Measurements from ENCODE around the gene C17orf75. TPM values are rescaled to one million over a fixed set of nuclear protein-coding genes. Genes with fewer than 3 reads are reported as not detected.
A peak's percentile ranks its signal among the peaks of the same experiment; 100 is the strongest.

C17orf75 gene
- total and polyA plus RNA-seq, 5 donors = 16.4 to 19.0 (median 16.9) TPM

DNA sequence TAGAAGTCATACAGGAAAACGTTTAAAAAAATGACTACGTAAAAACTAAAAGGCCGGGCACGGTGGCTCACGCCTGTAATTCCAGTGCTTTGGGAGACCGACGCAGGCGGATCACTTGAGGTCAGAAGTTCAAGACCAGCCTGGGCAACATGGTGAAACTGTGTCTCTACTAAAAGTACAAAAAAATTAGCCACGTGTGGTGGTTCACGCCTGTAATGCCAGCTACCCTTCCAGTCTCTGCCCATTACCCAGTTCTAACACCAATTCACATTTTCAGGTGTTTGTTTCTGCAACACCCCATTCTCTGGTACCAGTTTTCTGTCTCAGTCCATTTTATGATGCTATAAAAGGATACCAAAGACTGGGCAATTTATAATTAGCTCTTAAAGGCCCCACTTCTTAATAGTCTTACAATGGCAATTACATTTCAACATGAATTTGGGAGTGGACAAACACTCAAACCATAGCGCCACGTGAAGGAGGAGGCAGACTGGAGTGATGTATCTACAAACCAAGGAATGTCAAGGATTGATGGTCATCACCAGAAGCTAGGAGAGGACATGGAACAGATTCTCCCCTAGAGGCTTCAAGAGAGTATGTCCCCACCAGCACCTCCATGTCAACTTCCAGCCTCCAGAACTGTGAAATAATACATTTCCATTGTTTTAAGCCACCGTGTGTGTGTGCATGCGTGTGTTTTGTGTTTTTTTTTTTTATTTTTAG is 791 bp upstream of the C17orf75 start:
- Histone ChIP-seq H3K27me3 (ENCODE audit: control insufficient read depth, insufficient read depth) (no peaks in the 10 kb centered on the region), H3K9me3 (ENCODE audit: control insufficient read depth, low read length) (no peaks in the 10 kb centered on the region), H3K4me1 (ENCODE audit: control insufficient read depth, insufficient read depth, low read length) (peaks cover 3% of the 10 kb centered on the region), H3K4me3 (ENCODE audit: low read length) (peak overlapping the region; percentile 72), H3K27ac (ENCODE audit: low read length) (no peak overlapping the region)
- ATAC-seq (no peak), DNase-seq (no peak)
- intact Hi-C loops (cut with DNase I) = no loop called here
- 62% methylated on average over 14 of the region's 14 CpGs for WGBS

DNA sequence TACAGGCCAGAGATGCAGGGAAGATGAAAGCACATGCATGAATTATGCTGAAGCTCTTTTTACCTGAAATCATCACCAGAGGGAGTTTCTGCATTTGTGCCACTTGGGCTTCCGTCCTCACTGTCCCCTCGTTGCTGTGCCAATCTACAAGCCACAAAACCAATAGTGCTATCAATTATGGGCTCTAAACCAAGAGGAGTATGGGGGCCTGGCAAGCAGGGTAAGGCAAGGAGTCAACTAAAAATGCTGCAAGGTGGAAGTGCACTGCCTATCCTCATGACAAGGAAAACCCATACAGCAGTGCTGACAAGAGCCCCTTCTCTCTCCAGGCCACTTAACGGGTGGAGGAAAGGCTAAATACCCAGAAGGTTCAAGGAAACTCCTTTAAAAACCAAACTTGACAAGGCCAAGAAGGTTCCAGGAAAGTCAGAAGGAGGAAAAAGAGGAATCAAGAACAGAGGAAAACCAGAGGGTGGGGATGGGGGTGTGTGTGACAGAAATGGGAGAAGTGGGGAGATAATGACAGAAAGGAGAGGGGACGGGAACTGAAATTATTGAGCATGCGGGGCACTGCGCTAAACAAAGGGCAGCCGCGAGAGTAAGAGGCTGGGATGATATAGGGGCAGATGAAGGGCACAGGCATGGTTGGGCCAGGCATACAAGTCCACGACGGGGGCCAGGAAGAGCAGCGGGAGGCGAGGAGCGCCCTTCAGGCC is 674 bp downstream of the C17orf75 start:
- WGBS = 3% methylated on average over 13 of the region's 13 CpGs
- intact Hi-C loops (cut with DNase I) = no loop called here
- no peak for ATAC-seq

GRCh38 chr17:32335687-32336086 is 6.3 kb downstream of the C17orf75 start:
- intact Hi-C loops (cut with DNase I) = no loop called here
- Histone ChIP-seq H3K4me3 (ENCODE audit: low read length) (no peak overlapping the region), H3K27me3 (ENCODE audit: control insufficient read depth, insufficient read depth) (no peaks in the 10 kb centered on the region), H3K27ac (ENCODE audit: low read length) (no peak overlapping the region), H3K9me3 (ENCODE audit: control insufficient read depth, low read length) (no peaks in the 10 kb centered on the region), H3K4me1 (ENCODE audit: control insufficient read depth, insufficient read depth, low read length) (no peaks in the 10 kb centered on the region)
- DNase-seq (no peak), ATAC-seq (no peak)
- 70% methylated on average over 4 of the region's 4 CpGs for WGBS

More for the DNA sequence above, 674 bp downstream of the C17orf75 start:
- Histone ChIP-seq H3K4me3 (ENCODE audit: low read length) (peak overlapping the region; percentile 72), H3K4me1 (ENCODE audit: control insufficient read depth, insufficient read depth, low read length) (peaks cover 3% of the 10 kb centered on the region), H3K9me3 (ENCODE audit: control insufficient read depth, low read length) (no peaks in the 10 kb centered on the region), H3K27ac (ENCODE audit: low read length) (peak overlapping the region; percentile 93), H3K27me3 (ENCODE audit: control insufficient read depth, insufficient read depth) (no peaks in the 10 kb centered on the region)
- DNase-seq = no peak

DNA sequence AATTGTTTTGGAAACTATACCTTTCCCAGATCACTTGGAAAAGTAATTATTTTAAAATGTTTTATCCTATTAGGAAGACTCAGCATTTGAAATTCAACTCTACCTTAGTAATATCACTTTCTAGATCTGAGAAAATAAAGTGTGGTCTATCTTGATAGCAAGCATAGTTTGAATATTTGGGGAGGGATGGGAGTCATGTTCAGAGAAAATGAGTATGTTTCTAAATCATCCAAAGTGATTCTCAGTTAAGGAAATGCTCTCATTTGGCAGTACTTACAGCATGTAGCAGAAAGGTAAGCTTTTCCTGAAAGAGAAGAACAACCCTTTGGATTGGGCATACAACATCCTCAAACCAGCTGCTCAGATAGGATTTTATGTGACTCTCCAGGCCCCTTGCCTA is 6.9 kb downstream of the C17orf75 start:
- H3K4me3 ChIP-seq (ENCODE audit: low read length) = no peak overlapping the region
- no peaks in the 10 kb centered on the region for H3K9me3 ChIP-seq (ENCODE audit: control insufficient read depth, low read length)
- intact Hi-C loops (cut with DNase I) = no loop called here
- H3K4me1 ChIP-seq (ENCODE audit: control insufficient read depth, insufficient read depth, low read length) = no peaks in the 10 kb centered on the region
- no peak for ATAC-seq
- no peak overlapping the region for H3K27ac ChIP-seq (ENCODE audit: low read length)
- H3K27me3 ChIP-seq (ENCODE audit: control insufficient read depth, insufficient read depth) = no peaks in the 10 kb centered on the region
- no peak for DNase-seq

GRCh38 chr17:32333187-32333586 is 8.8 kb downstream of the C17orf75 start:
- WGBS = 94% methylated on average over 2 of the region's 2 CpGs
- intact Hi-C loops (cut with DNase I) = no loop called here

GRCh38 chr17:32331243-32332040 is 10.5 kb downstream of the C17orf75 start:
- no peak overlapping the region for H3K27ac ChIP-seq (ENCODE audit: low read length)
- 81% methylated on average over 3 of the region's 3 CpGs for WGBS
- no peak for ATAC-seq
- H3K27me3 ChIP-seq (ENCODE audit: control insufficient read depth, insufficient read depth) = no peaks in the 10 kb centered on the region
- no peak for DNase-seq
- no peak overlapping the region for H3K4me3 ChIP-seq (ENCODE audit: low read length)
- intact Hi-C loops (cut with DNase I) = no loop called here
- H3K9me3 ChIP-seq (ENCODE audit: control insufficient read depth, low read length) = no peaks in the 10 kb centered on the region
- no peaks in the 10 kb centered on the region for H3K4me1 ChIP-seq (ENCODE audit: control insufficient read depth, insufficient read depth, low read length)

More at GRCh38 chr17:32333187-32333586, 8.8 kb downstream of the C17orf75 start:
- H3K27ac ChIP-seq (ENCODE audit: low read length) = no peak overlapping the region
- ATAC-seq (no peak), DNase-seq (no peak)
- H3K9me3 ChIP-seq (ENCODE audit: control insufficient read depth, low read length) = no peaks in the 10 kb centered on the region
- H3K4me1 ChIP-seq (ENCODE audit: control insufficient read depth, insufficient read depth, low read length) = no peaks in the 10 kb centered on the region
- no peak overlapping the region for H3K4me3 ChIP-seq (ENCODE audit: low read length)
- H3K27me3 ChIP-seq (ENCODE audit: control insufficient read depth, insufficient read depth) = no peaks in the 10 kb centered on the region

DNA sequence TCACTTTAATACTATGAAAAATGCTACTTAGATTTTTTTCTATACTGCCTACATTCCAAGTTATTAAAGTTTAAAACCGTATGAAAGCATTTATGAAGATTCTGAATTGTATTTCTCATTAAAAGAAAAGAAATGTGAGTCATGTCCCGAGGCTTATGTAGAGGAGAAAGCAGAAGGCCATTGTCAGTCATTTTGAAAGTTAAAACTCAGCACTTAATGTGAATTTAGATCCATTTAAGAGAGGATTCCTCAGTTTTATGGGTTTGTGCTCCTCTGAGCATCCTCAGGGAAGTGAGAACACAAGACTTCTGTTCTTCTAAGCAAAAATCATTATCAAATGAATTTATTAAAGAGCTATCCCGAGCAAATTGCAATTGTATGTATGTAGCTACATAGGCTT is 11.8 kb downstream of the C17orf75 start:
- Histone ChIP-seq H3K4me3 (ENCODE audit: low read length) (no peak overlapping the region), H3K27me3 (ENCODE audit: control insufficient read depth, insufficient read depth) (no peaks in the 10 kb centered on the region), H3K4me1 (ENCODE audit: control insufficient read depth, insufficient read depth, low read length) (no peaks in the 10 kb centered on the region), H3K9me3 (ENCODE audit: control insufficient read depth, low read length) (no peaks in the 10 kb centered on the region), H3K27ac (ENCODE audit: low read length) (no peak overlapping the region)
- WGBS = 77% methylated on average over 3 of the region's 3 CpGs
- DNase-seq = no peak
- intact Hi-C loops (cut with DNase I) = no loop called here
- ATAC-seq = no peak

- no peaks in the 10 kb centered on the region for H3K4me1 ChIP-seq (ENCODE audit: control insufficient read depth, insufficient read depth, low read length)
- no peak overlapping the region for H3K27ac ChIP-seq (ENCODE audit: low read length)
- DNase-seq (no peak), ATAC-seq (no peak)
- WGBS = 98% methylated on average over 1 of the region's 1 CpG
- no peaks in the 10 kb centered on the region for H3K27me3 ChIP-seq (ENCODE audit: control insufficient read depth, insufficient read depth)
- no peak overlapping the region for H3K4me3 ChIP-seq (ENCODE audit: low read length)
- intact Hi-C loops (cut with DNase I) = no loop called here
- H3K9me3 ChIP-seq (ENCODE audit: control insufficient read depth, low read length) = no peaks in the 10 kb centered on the region
Observed at GRCh38 chr17:32327911-32328310, 14.1 kb downstream of the C17orf75 start.

DNA sequence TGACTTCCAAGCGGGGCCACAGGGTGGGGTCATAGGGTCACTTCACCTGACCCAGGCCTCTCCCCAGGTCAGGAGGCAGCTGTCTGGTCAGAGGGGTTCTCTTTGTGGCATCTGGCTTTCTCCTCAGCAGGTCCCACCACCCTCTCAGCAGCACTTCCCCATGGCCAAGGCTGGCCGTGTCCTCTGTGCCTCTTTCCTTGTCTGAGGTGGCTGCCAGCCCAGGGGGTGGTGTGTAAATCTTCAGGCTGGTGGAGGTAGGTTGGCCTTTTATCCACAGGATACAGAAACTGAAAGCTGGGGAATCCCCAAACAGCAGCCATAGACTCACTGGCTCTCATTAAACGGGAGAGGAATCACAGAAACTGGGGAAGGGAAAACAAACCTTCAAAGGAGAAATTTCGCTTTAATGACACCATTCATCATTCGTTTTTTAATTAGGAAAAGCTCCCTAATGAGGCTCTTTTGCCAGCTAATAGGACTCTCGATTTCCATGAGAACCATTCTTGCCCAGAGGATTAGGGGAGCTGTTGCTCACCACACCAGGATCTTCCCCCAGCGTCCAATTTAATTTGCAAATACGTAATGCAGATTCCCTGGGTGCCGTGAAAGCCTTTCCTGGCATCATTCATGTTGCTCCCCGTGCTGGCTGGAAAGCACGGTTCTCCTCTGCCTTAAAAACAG is 18.0 kb downstream of the C17orf75 start:
- intact Hi-C loops (cut with DNase I) = loop anchor here in 1 of 4 donors (5.0 kb wide), 1 partner anchor 72 kb away; no protein-coding TSS in a partner anchor
- H3K4me3 ChIP-seq (ENCODE audit: low read length) = no peak overlapping the region
- ATAC-seq = no peak

GRCh38 chr17:32323046-32323445 is 18.9 kb downstream of the C17orf75 start:
- whole genome bisulfite sequencing = 92% methylated on average over 10 of the region's 10 CpGs
- H3K27ac ChIP-seq (ENCODE audit: low read length) = no peak overlapping the region
- no peak overlapping the region for H3K4me3 ChIP-seq (ENCODE audit: low read length)
- no peaks in the 10 kb centered on the region for H3K4me1 ChIP-seq (ENCODE audit: control insufficient read depth, insufficient read depth, low read length)
- no peaks in the 10 kb centered on the region for H3K27me3 ChIP-seq (ENCODE audit: control insufficient read depth, insufficient read depth)
- no peaks in the 10 kb centered on the region for H3K9me3 ChIP-seq (ENCODE audit: control insufficient read depth, low read length)
- intact Hi-C loops (cut with DNase I) = loop anchor here in 1 of 4 donors (5.0 kb wide), 1 partner anchor 71 kb away; no protein-coding TSS in a partner anchor
- ATAC-seq (no peak), DNase-seq (no peak)

More for the DNA sequence above, 18.0 kb downstream of the C17orf75 start:
- H3K4me1 ChIP-seq (ENCODE audit: control insufficient read depth, insufficient read depth, low read length) = no peaks in the 10 kb centered on the region
- H3K27me3 ChIP-seq (ENCODE audit: control insufficient read depth, insufficient read depth) = no peaks in the 10 kb centered on the region
- 41% methylated on average over 11 of the region's 11 CpGs for WGBS
- no peak overlapping the region for H3K27ac ChIP-seq (ENCODE audit: low read length)
- no peak for DNase-seq
- no peaks in the 10 kb centered on the region for H3K9me3 ChIP-seq (ENCODE audit: control insufficient read depth, low read length)

Measured in right cardiac atrium (tissue), 5 donors.